Hepatocyte (in vitro differentiated cells): ENCODE results near the gene RDX. TPM values are rescaled to one million over a fixed set of nuclear protein-coding genes. Genes with fewer than 3 reads are reported as not detected.

Experiments used
- DNase-seq: peaks from one replicate; pipeline ENCODE4 v3.0.0-alpha.2; 2016; ENCODE audit warnings: low spot score
- H2AFZ ChIP-seq: fragments of 200-600 bp; sonication (generic); 2 replicates; pipeline ENCODE4 v1.6.0; 2016; ENCODE audit warnings: antibody characterized with exemption, mild to moderate bottlenecking
- H3K27ac ChIP-seq: fragments of 200-600 bp; sonication (generic); 2 replicates; pipeline ENCODE4 v1.5.1; 2016; ENCODE audit warnings: mild to moderate bottlenecking
- H3K27me3 ChIP-seq: fragments of 200-600 bp; sonication (generic); 2 replicates; pipeline ENCODE4 v1.6.1; 2016
- H3K36me3 ChIP-seq: fragments of 200-600 bp; sonication (generic); replicated peaks from 2 replicates; pipeline ENCODE4 v1.5.1; 2016; ENCODE audit warnings: low read depth; ENCODE audit not compliant: insufficient read depth
- H3K4me1 ChIP-seq: fragments of 200-600 bp; sonication (generic); 2 replicates; pipeline ENCODE4 v1.5.1; 2016; ENCODE audit warnings: mild to moderate bottlenecking, moderate library complexity; ENCODE audit not compliant: insufficient read depth
- H3K4me2 ChIP-seq: fragments of 200-600 bp; sonication (generic); 2 replicates; pipeline ENCODE4 v1.6.0; 2016
- H3K4me3 ChIP-seq: fragments of 200-600 bp; sonication (generic); 2 replicates; pipeline ENCODE4 v1.5.1; 2016; ENCODE audit warnings: mild to moderate bottlenecking
- H3K79me2 ChIP-seq: fragments of 200-600 bp; sonication (generic); 2 replicates; pipeline ENCODE4 v1.6.0; 2017; ENCODE audit warnings: mild to moderate bottlenecking
- H3K9me2 ChIP-seq: fragments of 200-600 bp; sonication (generic); replicated peaks from 2 replicates; pipeline ENCODE4 v1.6.0; 2017; ENCODE audit warnings: mild to moderate bottlenecking; ENCODE audit not compliant: insufficient read depth
- H3K9me3 ChIP-seq: fragments of 200-600 bp; sonication (generic); 2 replicates; pipeline ENCODE4 v1.5.1; 2016; ENCODE audit warnings: low read depth, mild to moderate bottlenecking
- H4K20me1 ChIP-seq: fragments of 200-600 bp; sonication (generic); 2 replicates; pipeline ENCODE4 v1.6.0; 2016; ENCODE audit warnings: mild to moderate bottlenecking; ENCODE audit not compliant: insufficient read depth, poor library complexity, severe bottlenecking
- CTCF ChIP-seq: fragments of 200-600 bp; sonication (generic); IDR thresholded peaks from 2 replicates; pipeline ENCODE4 v1.5.1; 2016; ENCODE audit warnings: antibody characterized with exemption, mild to moderate bottlenecking; ENCODE audit not compliant: poor library complexity
- EZH2 ChIP-seq: fragments of 200-600 bp; sonication (generic); IDR thresholded peaks from 2 replicates; pipeline ENCODE4 v1.6.1; 2016; ENCODE audit warnings: antibody characterized with exemption, mild to moderate bottlenecking, borderline replicate concordance
- EZH2phosphoT487 ChIP-seq: fragments of 200-600 bp; sonication (generic); IDR thresholded peaks from one replicate; pipeline ENCODE4 v1.6.1; 2018; ENCODE audit warnings: antibody characterized with exemption, mild to moderate bottlenecking, low read depth, moderate library complexity; ENCODE audit not compliant: unreplicated experiment, severe bottlenecking
- WGBS: methylation state at CpG from one replicate; pipeline ENCODE4 v1.1.6; 2016; ENCODE audit warnings: low lambda C conversion rate; ENCODE audit errors: missing lambda C conversion rate; 5-methylcytosine and 5-hydroxymethylcytosine counted together
- polyA plus RNA-seq: library from polyadenylated mRNA; unstranded; fragments of >200 nt; fragmentation: Nextera tagmentation; extraction: Ambion mirVana; gene quantifications from 2 replicates; pipeline ENCODE4 v1.2.1, GENCODE V29; 2016
- total RNA-seq: library from RNA; depleted of rRNA; stranded (reverse); fragments of >200 nt; gene quantifications from 2 replicates; pipeline ENCODE4 v1.2.3, GENCODE V29; 2014

The RDX gene
- total and polyA plus RNA-seq, 2 experiments from 2014 or later, result 106 to 143 TPM

GRCh38 chr11:110318638-110319404 is 22.4 kb upstream of the RDX start:
- H3K27me3 ChIP-seq, result no peaks in the 10 kb centered on the region
- H2AFZ ChIP-seq, result no peak overlapping the region
- no peak overlapping the region for H3K4me2 ChIP-seq
- TF ChIP-seq EZH2 (no peak), EZH2phosphoT487 (no peak), CTCF (no peak)
- no peak overlapping the region for H3K27ac ChIP-seq
- DNase-seq, result no peak
- no peaks in the 10 kb centered on the region for H3K9me3 ChIP-seq
- no peaks in the 10 kb centered on the region for H4K20me1 ChIP-seq
- 69% methylated on average over 1 of the region's 1 CpG for WGBS
- H3K4me1 ChIP-seq, result peaks cover 17% of the 10 kb centered on the region
- H3K9me2 ChIP-seq, result no peaks in the 10 kb centered on the region
- H3K36me3 ChIP-seq, result no peaks in the 10 kb centered on the region
- H3K4me3 ChIP-seq, result no peak overlapping the region
- no peaks in the 10 kb centered on the region for H3K79me2 ChIP-seq

GRCh38 chr11:110317516-110317932 is 21.1 kb upstream of the RDX start:
- H3K4me2 ChIP-seq, result no peak overlapping the region
- peaks cover 17% of the 10 kb centered on the region for H3K4me1 ChIP-seq
- no peak for DNase-seq
- no peak overlapping the region for H3K27ac ChIP-seq
- H3K36me3 ChIP-seq, result no peaks in the 10 kb centered on the region
- no peak overlapping the region for H2AFZ ChIP-seq
- no peak for TF ChIP-seq CTCF
- TF ChIP-seq EZH2, result no peak
- no peak for TF ChIP-seq EZH2phosphoT487
- 22% methylated on average over 3 of the region's 3 CpGs for WGBS
- H3K4me3 ChIP-seq, result no peak overlapping the region
- H3K27me3 ChIP-seq, result no peaks in the 10 kb centered on the region
- no peaks in the 10 kb centered on the region for H3K9me2 ChIP-seq
- no peaks in the 10 kb centered on the region for H3K9me3 ChIP-seq
- H3K79me2 ChIP-seq, result no peaks in the 10 kb centered on the region
- H4K20me1 ChIP-seq, result no peaks in the 10 kb centered on the region

- H3K4me1 ChIP-seq, result peaks cover 24% of the 10 kb centered on the region
- H4K20me1 ChIP-seq, result no peaks in the 10 kb centered on the region
- no peaks in the 10 kb centered on the region for H3K9me3 ChIP-seq
- no peak overlapping the region for H3K4me2 ChIP-seq
- no peaks in the 10 kb centered on the region for H3K36me3 ChIP-seq
- TF ChIP-seq CTCF, result no peak
- no peak for TF ChIP-seq EZH2
- no peak for TF ChIP-seq EZH2phosphoT487
- H2AFZ ChIP-seq, result no peak overlapping the region
- H3K9me2 ChIP-seq, result no peaks in the 10 kb centered on the region
- WGBS, result 92% methylated on average over 9 of the region's 9 CpGs
- no peaks in the 10 kb centered on the region for H3K79me2 ChIP-seq
- no peaks in the 10 kb centered on the region for H3K27me3 ChIP-seq
- no peak overlapping the region for H3K4me3 ChIP-seq
- no peak overlapping the region for H3K27ac ChIP-seq
- no peak for DNase-seq
Measured at GRCh38 chr11:110314366-110315095, 18.1 kb upstream of the RDX start.
